H1 (cell line): ENCODE results near the gene RHOU. TPM values are rescaled to one million over a fixed set of nuclear protein-coding genes. Genes with fewer than 3 reads are reported as not detected.

Experiments used
- CTCF ChIA-PET: fragments of 300-600 bp; sonication (Branson Sonifier 250); formaldehyde crosslinking; loops from one replicate; lab custom pipeline; 2021; ENCODE audit not compliant: partially characterized antibody; lab: Charles Lee
- POLR2A ChIA-PET: fragments of 300-600 bp; sonication (Branson Sonifier 250); formaldehyde crosslinking; loops from one replicate; lab custom pipeline; 2021; ENCODE audit warnings: inconsistent platforms; ENCODE audit not compliant: partially characterized antibody; lab: Charles Lee
- DNase-seq, 2 experiments: peaks; one replicate each; pipeline versions ENCODE4 v3.0.0 to v3.0.0-alpha.2; 2010 to 2022; ENCODE audit warnings: low spot score in 2 of 2, low read depth in 1 of 2, mixed read lengths in 1 of 2
- FAIRE-seq: peaks from 2 replicates; lab custom pipeline; 2011; peaks lifted over from hg19 to GRCh38; lab: Jason Lieb, UNC
- H2AFZ ChIP-seq: 2 replicates; pipeline ENCODE4 v1.8.1; 2012; ENCODE audit warnings: low read length, inconsistent platforms
- H2AK5ac ChIP-seq: 2 replicates; pipeline ENCODE4 v1.6.1; 2013; ENCODE audit warnings: low read depth, low read length
- H2BK120ac ChIP-seq: replicated peaks from 2 replicates; pipeline ENCODE3; 2013; ENCODE audit warnings: low read depth, low read length, inconsistent platforms
- H2BK12ac ChIP-seq: 2 replicates; pipeline ENCODE4 v1.6.1; 2013; ENCODE audit warnings: low read depth, low read length
- H2BK15ac ChIP-seq: 2 replicates; pipeline ENCODE4 v1.6.1; 2013; ENCODE audit warnings: low read length
- H2BK20ac ChIP-seq: 2 replicates; pipeline ENCODE4 v1.6.1; 2013; ENCODE audit warnings: low read length
- H2BK5ac ChIP-seq: 2 replicates; pipeline ENCODE4 v1.6.1; 2013; ENCODE audit warnings: low read depth, low read length
- H3K14ac ChIP-seq: 2 replicates; pipeline ENCODE4 v1.6.1; 2013; ENCODE audit warnings: inconsistent platforms; ENCODE audit not compliant: insufficient read length
- H3K18ac ChIP-seq: 2 replicates; pipeline ENCODE4 v1.6.1; 2013; ENCODE audit warnings: low read length; ENCODE audit errors: extremely low read depth
- H3K23ac ChIP-seq: 2 replicates; pipeline ENCODE4 v1.6.1; 2013; ENCODE audit warnings: inconsistent platforms; ENCODE audit not compliant: insufficient read length
- H3K23me2 ChIP-seq: 2 replicates; pipeline ENCODE4 v1.6.1; 2013; ENCODE audit warnings: low read depth, low read length
- H3K27ac ChIP-seq: 2 replicates; pipeline ENCODE4 v1.6.1; 2011; ENCODE audit warnings: low read depth, low read length, inconsistent platforms
- H3K27me3 ChIP-seq, 4 experiments: replicated peaks in 1 of 4; 1 replicate in 1 of 4; 2 replicates in 3 of 4; pipeline versions ENCODE4 v1.6.1 to v1.8.1; 2011 to 2013; ENCODE audit warnings: low read length in 3 of 4, mild to moderate bottlenecking in 3 of 4, inconsistent platforms in 2 of 4, mixed read lengths in 2 of 4, moderate library complexity in 1 of 4; ENCODE audit not compliant: control insufficient read depth in 3 of 4, insufficient read depth in 3 of 4; ENCODE audit errors: extremely low read depth in 1 of 4
- H3K36me3 ChIP-seq, 4 experiments: 2 replicates each; pipeline versions ENCODE4 v1.6.1 to v1.8.1; 2011 to 2013; ENCODE audit warnings: mild to moderate bottlenecking in 4 of 4, low read length in 3 of 4, moderate library complexity in 2 of 4, control low read depth in 1 of 4, inconsistent platforms in 1 of 4; ENCODE audit not compliant: insufficient read depth in 4 of 4, control insufficient read depth in 2 of 4
- H3K4ac ChIP-seq: replicated peaks from 2 replicates; pipeline ENCODE3; 2013; ENCODE audit warnings: low read length, low read depth, mixed read lengths, inconsistent platforms; ENCODE audit not compliant: insufficient read length
- H3K4me1 ChIP-seq, 4 experiments: replicated peaks in 1 of 4; 1 replicate in 1 of 4; 2 replicates in 3 of 4; pipeline versions ENCODE4 v1.6.1 to v1.8.1; 2011 to 2013; ENCODE audit warnings: low read length in 3 of 4, inconsistent platforms in 2 of 4, mixed read lengths in 1 of 4; ENCODE audit not compliant: insufficient read depth in 4 of 4, control insufficient read depth in 3 of 4
- H3K4me2 ChIP-seq, 2 experiments: 2 replicates each; pipeline versions ENCODE4 v1.6.1 to v1.8.1; 2011 to 2013; ENCODE audit warnings: low read depth in 2 of 2, low read length in 2 of 2, control low read depth in 1 of 2, inconsistent platforms in 1 of 2, mild to moderate bottlenecking in 1 of 2; ENCODE audit not compliant: insufficient read depth in 1 of 2
- H3K4me3 ChIP-seq, 4 experiments: fragments of 200-600, 300-600 bp in 1 of 4; sonication (generic), shearing (Covaris generic), sonication (Bioruptor Twin) in 1 of 4; 2 replicates each; pipeline versions ENCODE4 v1.5.1 to v1.8.1; 2011 to 2016; ENCODE audit warnings: low read length in 4 of 4, low read depth in 3 of 4, control low read depth in 2 of 4, inconsistent platforms in 2 of 4, mild to moderate bottlenecking in 2 of 4, mixed read lengths in 1 of 4, moderate library complexity in 1 of 4; ENCODE audit not compliant: insufficient read depth in 2 of 4; ENCODE audit errors: extremely low read depth in 1 of 4
- H3K56ac ChIP-seq: replicated peaks from 2 replicates; pipeline ENCODE3; 2013; ENCODE audit warnings: low read depth, mild to moderate bottlenecking, mixed read lengths, low read length, inconsistent platforms; ENCODE audit not compliant: insufficient read length
- H3K79me1 ChIP-seq: 2 replicates; pipeline ENCODE4 v1.6.1; 2013; ENCODE audit warnings: low read depth, low read length, control low read depth
- H3K79me2 ChIP-seq, 2 experiments: 2 replicates each; pipeline versions ENCODE4 v1.6.1 to v1.8.1; 2012 to 2013; ENCODE audit warnings: low read length in 2 of 2, mild to moderate bottlenecking in 2 of 2, inconsistent platforms in 1 of 2; ENCODE audit not compliant: insufficient read depth in 2 of 2, control insufficient read depth in 1 of 2
- H3K9ac ChIP-seq, 4 experiments: replicated peaks in 1 of 4; 1 replicate in 1 of 4; 2 replicates in 3 of 4; pipeline versions ENCODE4 v1.6.1 to v1.8.1; 2011 to 2013; ENCODE audit warnings: low read depth in 3 of 4, low read length in 3 of 4, control low read depth in 2 of 4, mild to moderate bottlenecking in 2 of 4, moderate library complexity in 2 of 4, inconsistent platforms in 1 of 4; ENCODE audit errors: extremely low read depth in 1 of 4
- H3K9me3 ChIP-seq, 2 experiments: 2 replicates each; pipeline versions ENCODE4 v1.6.1 to v1.8.1; 2012 to 2013; ENCODE audit warnings: mild to moderate bottlenecking in 2 of 2, moderate library complexity in 2 of 2, control low read depth in 1 of 2, inconsistent platforms in 1 of 2, low read depth in 1 of 2, low read length in 1 of 2, mixed read lengths in 1 of 2; ENCODE audit not compliant: insufficient read depth in 2 of 2
- H4K20me1 ChIP-seq, 2 experiments: replicated peaks in 1 of 2; 2 replicates each; pipeline versions ENCODE3 to v1.8.1; 2011 to 2013; ENCODE audit warnings: inconsistent platforms in 2 of 2, low read length in 2 of 2, mild to moderate bottlenecking in 1 of 2; ENCODE audit not compliant: insufficient read depth in 2 of 2, control insufficient read depth in 1 of 2
- H4K5ac ChIP-seq: 2 replicates; pipeline ENCODE4 v1.6.1; 2013; ENCODE audit warnings: low read length, low read depth, mixed read lengths, inconsistent platforms; ENCODE audit not compliant: insufficient read length
- H4K8ac ChIP-seq: 2 replicates; pipeline ENCODE4 v1.8.0; 2013; ENCODE audit warnings: mild to moderate bottlenecking, moderate library complexity, low read length, inconsistent platforms; ENCODE audit not compliant: insufficient read depth; ENCODE audit errors: extremely low read depth
- H4K91ac ChIP-seq: replicated peaks from 2 replicates; pipeline ENCODE3; 2013; ENCODE audit warnings: low read length, mixed read lengths, inconsistent platforms; ENCODE audit not compliant: insufficient read length
- EGR1 ChIP-seq: IDR thresholded peaks from 2 replicates; pipeline ENCODE4 v1.6.1; 2011; ENCODE audit warnings: low read depth, low read length, borderline replicate concordance
- TEAD4 ChIP-seq: IDR thresholded peaks from 2 replicates; pipeline ENCODE4 v1.6.1; 2012; ENCODE audit warnings: low read depth, low read length, inconsistent platforms, mixed read lengths
- WGBS, 2 experiments: shearing (Covaris generic) in 1 of 2; methylation state at CpG; one replicate each; pipeline versions ENCODE4 v1.1.6 to v1.1.7; 2013 to 2015; ENCODE audit warnings: low lambda C conversion rate in 2 of 2, mixed read lengths in 2 of 2, inconsistent platforms in 1 of 2, low coverage in 1 of 2, missing lambda C conversion rate in 1 of 2; ENCODE audit not compliant: insufficient replicate concordance in 2 of 2, insufficient coverage in 1 of 2, insufficient read length in 1 of 2; ENCODE audit errors: extremely low coverage in 1 of 2, missing lambda C conversion rate in 1 of 2; 5-methylcytosine and 5-hydroxymethylcytosine counted together
- polyA plus RNA-seq, 7 experiments: library from polyadenylated mRNA; depleted of rRNA in 3 of 7; stranded (reverse) in 5 of 7; unstranded in 2 of 7; fragments of >200 nt in 5 of 7; fragments of 200-250 nt in 2 of 7; gene quantifications; 1 replicate in 5 of 7; 2 replicates in 1 of 7; 4 replicates in 1 of 7; pipeline versions ENCODE4 v1.2.1 to v1.2.3, GENCODE V29; 2011 to 2013; ENCODE audit warnings: missing spikeins in 2 of 7, mixed read lengths in 2 of 7
- total RNA-seq: library from RNA; stranded (reverse); fragmentation: NEBNext Ultra II Directional; extraction: Animal tissue kit (Norgen Biotek cat#: 25700); gene quantifications from 2 replicates; pipeline ENCODE4 v1.2.1, GENCODE V29; 2021

Gene RHOU
- total and polyA plus RNA-seq, 2 of the 8 experiments (the other 6 are each of a cell fraction or from before 2014, with no cell fraction given) = 3.0 to 3.4 TPM

DNA sequence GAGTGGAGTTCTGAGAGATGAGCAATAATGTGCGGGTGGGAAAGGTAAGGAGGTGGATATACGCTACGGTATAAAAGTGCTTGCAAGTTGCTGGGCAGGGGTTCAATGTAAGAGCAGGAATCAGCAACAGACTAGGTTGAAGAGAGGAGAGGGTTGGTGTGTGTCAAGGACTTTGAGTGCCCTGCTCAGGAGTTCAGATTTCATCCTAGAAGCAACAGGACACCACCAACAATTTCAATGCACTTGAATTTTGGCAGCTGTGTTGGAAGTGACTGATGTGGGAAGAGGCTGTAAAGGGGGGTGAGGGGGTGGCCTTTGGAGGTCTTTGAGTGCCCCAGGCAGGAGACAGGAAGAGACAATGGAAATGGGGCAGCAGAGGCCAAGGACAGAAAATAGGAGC is 57.3 kb downstream of the RHOU start:
- H4K20me1 ChIP-seq = no peaks in the 10 kb centered on the region
- no peaks in the 10 kb centered on the region for H3K36me3 ChIP-seq
- H4K5ac ChIP-seq = no peak overlapping the region
- CTCF ChIA-PET = interaction anchor here (0.6 to 1.1 kb wide), 3 partner anchors 8 to 12 kb away, joined by 3 read pairs; no protein-coding TSS in a partner anchor
- H4K8ac ChIP-seq = no peak overlapping the region
- no peak overlapping the region for H2BK20ac ChIP-seq
- H3K23me2 ChIP-seq = peaks cover 1% of the 10 kb centered on the region; the same call in 1 of the 2 replicates
- H2BK5ac ChIP-seq = no peak overlapping the region
- H3K9me3 ChIP-seq = no peaks in the 10 kb centered on the region
- H2BK120ac ChIP-seq = no peak overlapping the region
- DNase-seq = no peak
- H3K56ac ChIP-seq = no peak overlapping the region
- H2BK15ac ChIP-seq = no peak overlapping the region
- no peaks in the 10 kb centered on the region for H3K79me1 ChIP-seq
- no peak overlapping the region for H2AFZ ChIP-seq
- no peak overlapping the region for H2AK5ac ChIP-seq
- no peak overlapping the region for H3K18ac ChIP-seq
- WGBS, 2 experiments = 93% methylated on average over 3 of the region's 3 CpGs; no CpG with 5 or more reads in 1 of the 2 experiments
- H3K4me1 ChIP-seq = peaks cover 0 to 3% (median 0%) of the 10 kb centered on the region in 4 experiments; a peak in 1 of 7 replicates
- H3K4ac ChIP-seq = no peak overlapping the region
- H4K91ac ChIP-seq = no peak overlapping the region
- no peak overlapping the region for H3K4me3 ChIP-seq
- H2BK12ac ChIP-seq = no peak overlapping the region
- no peak overlapping the region for H3K9ac ChIP-seq
- H3K14ac ChIP-seq = no peak overlapping the region
- no peaks in the 10 kb centered on the region for H3K79me2 ChIP-seq
- POLR2A ChIA-PET = no interaction called here
- no peaks in the 10 kb centered on the region for H3K27me3 ChIP-seq
- no peak for TF ChIP-seq EGR1
- no peak for TF ChIP-seq TEAD4
- no peak overlapping the region for H3K23ac ChIP-seq
- H3K27ac ChIP-seq = no peak overlapping the region
- FAIRE-seq = no peak
- H3K4me2 ChIP-seq = no peak overlapping the region
